HepG2 (cell line): Measurements from ENCODE around the gene MMP12. TPM values are rescaled to one million over a fixed set of nuclear protein-coding genes. Genes with fewer than 3 reads are reported as not detected.

Experiments
- ATAC-seq: fragments of 200-7000 bp; cut with Tn5 transposase; 3 replicates; pipeline ENCODE4 v1.9.1; 2020; ENCODE audit warnings: mild to moderate bottlenecking, moderate library complexity
- BruUV-seq: library from RNA; stranded (reverse); fragments of 400-500 nt; replicated peaks from 2 replicates; lab custom pipeline; 2021; lab: Mats Ljungman, UMichigan
- CTCF ChIA-PET: fragments of 300-600 bp; formaldehyde crosslinking; extraction: SDS; loops from one replicate; lab custom pipeline; 2021; ENCODE audit warnings: low total read pairs, inconsistent platforms, low intra/inter-chr PET ratio; lab: Yijun Ruan, JAX
- POLR2A ChIA-PET: fragments of 350-600 bp; sonication (Branson Sonifier 250); formaldehyde crosslinking; loops from one replicate; lab custom pipeline; 2020; ENCODE audit warnings: antibody characterized with exemption, inconsistent platforms; lab: Yijun Ruan, JAX
- DNase-seq: peaks from one replicate; pipeline ENCODE4 v3.0.0-alpha.2; 2015; ENCODE audit warnings: low spot score
- FAIRE-seq: peaks from 3 replicates; lab custom pipeline; 2011; peaks lifted over from hg19 to GRCh38; lab: Jason Lieb, UNC
- H2AFZ ChIP-seq: one replicate; pipeline ENCODE4 v1.6.1; 2011; ENCODE audit warnings: low read length, inconsistent platforms
- H3K27ac ChIP-seq: fragments of 300-600 bp; 3 replicates; pipeline ENCODE4 v1.8.0; 2011; ENCODE audit warnings: mixed run types, mild to moderate bottlenecking, mixed read lengths, low read length, inconsistent platforms; ENCODE audit not compliant: insufficient read depth; ENCODE audit errors: extremely low read length
- H3K27me3 ChIP-seq, 2 experiments: fragments of 200-600 bp in 1 of 2; 2 replicates in 1 of 2; 3 replicates in 1 of 2; pipeline versions ENCODE4 v1.6.0 to v1.8.0; 2011; ENCODE audit warnings: low read length in 2 of 2, mild to moderate bottlenecking in 2 of 2, moderate library complexity in 2 of 2, inconsistent platforms in 1 of 2; ENCODE audit not compliant: insufficient read depth in 2 of 2, control insufficient read depth in 1 of 2
- H3K36me3 ChIP-seq, 2 experiments: fragments of 200-600 bp in 1 of 2; replicated peaks in 1 of 2; 2 replicates in 1 of 2; 3 replicates in 1 of 2; pipeline versions ENCODE4 v1.5.1 to v1.8.0; 2011; ENCODE audit warnings: low read length in 2 of 2, inconsistent platforms in 1 of 2; ENCODE audit not compliant: insufficient read depth in 2 of 2, control insufficient read depth in 1 of 2
- H3K4me1 ChIP-seq: 2 replicates; pipeline ENCODE4 v1.5.1; 2012; ENCODE audit warnings: low read length, inconsistent platforms; ENCODE audit not compliant: insufficient read depth
- H3K4me2 ChIP-seq: 2 replicates; pipeline ENCODE4 v1.6.0; 2011; ENCODE audit warnings: low read depth, low read length, inconsistent platforms
- H3K4me3 ChIP-seq, 3 experiments: fragments of 200-600 bp in 1 of 3; sonication (generic), shearing (Covaris generic) in 1 of 3; replicated peaks in 1 of 3; 2 replicates each; pipeline ENCODE4 v1.5.1; 2011 to 2016; ENCODE audit warnings: low read length in 3 of 3, inconsistent platforms in 2 of 3, low read depth in 2 of 3, mild to moderate bottlenecking in 2 of 3, control low read depth in 1 of 3, mixed read lengths in 1 of 3; ENCODE audit not compliant: insufficient read depth in 1 of 3
- H3K79me2 ChIP-seq: one replicate; pipeline ENCODE4 v1.6.1; 2011; ENCODE audit warnings: low read length, inconsistent platforms; ENCODE audit not compliant: insufficient read depth
- H3K9ac ChIP-seq: 2 replicates; pipeline ENCODE4 v1.6.0; 2011; ENCODE audit warnings: mild to moderate bottlenecking, low read depth, low read length, inconsistent platforms; ENCODE audit not compliant: insufficient read depth
- H3K9me3 ChIP-seq: 2 replicates; pipeline ENCODE4 v1.5.1; 2012; ENCODE audit warnings: mild to moderate bottlenecking, low read length
- H4K20me1 ChIP-seq: 2 replicates; pipeline ENCODE4 v1.6.0; 2011; ENCODE audit warnings: inconsistent platforms, mild to moderate bottlenecking, low read length, moderate library complexity; ENCODE audit not compliant: insufficient read depth
- ATF1 ChIP-seq: IDR thresholded peaks from 2 replicates; pipeline ENCODE4 v1.6.1; 2016; ENCODE audit warnings: mild to moderate bottlenecking, control low read depth
- BRD4 ChIP-seq: sonication (generic); formaldehyde crosslinking; IDR thresholded peaks from 2 replicates; pipeline ENCODE4 v1.4.0; 2020; ENCODE audit warnings: missing genetic modification reagents
- HNRNPUL1 ChIP-seq: fragments of 200-400 bp; formaldehyde crosslinking; IDR thresholded peaks from 2 replicates; pipeline ENCODE4 v1.6.1; 2017; ENCODE audit warnings: low read depth, mild to moderate bottlenecking, low read length, moderate library complexity
- JUNB ChIP-seq: sonication (generic); formaldehyde crosslinking; IDR thresholded peaks from 2 replicates; pipeline ENCODE4 v1.8.0; 2022; ENCODE audit warnings: missing genetic modification reagents, mild to moderate bottlenecking, borderline replicate concordance
- MBD4 ChIP-seq: IDR thresholded peaks from 2 replicates; pipeline ENCODE4 v1.6.1; 2012; ENCODE audit warnings: low read length, inconsistent platforms, borderline replicate concordance
- MBNL3 ChIP-seq: fragments of 250-450 bp; sonication (Bioruptor Pico); conservative IDR thresholded peaks from 2 replicates; pipeline ENCODE4 v1.8.0; 2022; ENCODE audit warnings: mild to moderate bottlenecking, inconsistent platforms
- SATB2 ChIP-seq: sonication (generic); formaldehyde crosslinking; IDR thresholded peaks from 2 replicates; pipeline ENCODE4 v1.5.0; 2020; ENCODE audit warnings: missing genetic modification reagents
- TOE1 ChIP-seq: sonication (generic); formaldehyde crosslinking; IDR thresholded peaks from 2 replicates; pipeline ENCODE4 v1.4.0; 2020; ENCODE audit warnings: mild to moderate bottlenecking, missing genetic modification reagents
- ZBTB1 ChIP-seq: sonication (generic); formaldehyde crosslinking; IDR thresholded peaks from 2 replicates; pipeline ENCODE4 v1.4.0; 2020; ENCODE audit warnings: missing genetic modification reagents, borderline replicate concordance
- ZFP37 ChIP-seq: sonication (generic); formaldehyde crosslinking; IDR thresholded peaks from 2 replicates; pipeline ENCODE4 v1.4.0; 2020; ENCODE audit warnings: missing genetic modification reagents, borderline replicate concordance
- ZMAT3 ChIP-seq: sonication (generic); formaldehyde crosslinking; conservative IDR thresholded peaks from 2 replicates; pipeline ENCODE4 v1.7.0; 2021; ENCODE audit warnings: missing genetic modification reagents
- ZNF160 ChIP-seq: sonication (generic); formaldehyde crosslinking; IDR thresholded peaks from 2 replicates; pipeline ENCODE4 v1.8.0; 2022; ENCODE audit warnings: mild to moderate bottlenecking, inconsistent platforms, missing genetic modification reagents
- ZNF230 ChIP-seq: sonication (generic); formaldehyde crosslinking; IDR thresholded peaks from 2 replicates; pipeline ENCODE4 v1.4.0; 2020; ENCODE audit warnings: mild to moderate bottlenecking, missing genetic modification reagents
- ZNF335 ChIP-seq: sonication (generic); formaldehyde crosslinking; IDR thresholded peaks from 2 replicates; pipeline ENCODE4 v1.4.0; 2020; ENCODE audit warnings: missing genetic modification reagents
- ZNF619 ChIP-seq: sonication (generic); formaldehyde crosslinking; IDR thresholded peaks from 2 replicates; pipeline ENCODE4 v1.4.0; 2020; ENCODE audit warnings: mild to moderate bottlenecking, missing genetic modification reagents
- ZNF75D ChIP-seq: sonication (generic); formaldehyde crosslinking; IDR thresholded peaks from 2 replicates; pipeline ENCODE4 v1.8.1; 2023; ENCODE audit warnings: missing genetic modification reagents, mild to moderate bottlenecking, borderline replicate concordance
- in situ Hi-C: cut with HindIII; loops from 2 replicates; pipeline ENCODE4 v1.10.0; 2017; ENCODE audit warnings: low pct_unique_long_range_greater_than_20kb; ENCODE audit not compliant: extremely low pct_ligation_motif_present
- intact Hi-C: fragments of 100-400 bp; cut with micrococcal nuclease; formaldehyde crosslinking; loops from one replicate; pipeline ENCODE4 v1.10.0; 2022; ENCODE audit not compliant: unreplicated experiment
- polyA plus RNA-seq, 8 experiments: library from polyadenylated mRNA; depleted of rRNA in 3 of 8; stranded (reverse) in 7 of 8; unstranded in 1 of 8; fragments of >200 nt; fragmentation: Illumina TruSeq in 4 of 8; extraction: Trizol in 4 of 8; gene quantifications; 2 replicates each; pipeline versions ENCODE4 v1.2.1 to v1.2.3, GENCODE V29; 2011 to 2016; ENCODE audit warnings: low read depth in 4 of 8, missing spikeins in 1 of 8, mixed read lengths in 1 of 8; ENCODE audit not compliant: insufficient read depth in 1 of 8
- total RNA-seq, 5 experiments: library from RNA; depleted of rRNA; stranded (reverse); fragments of >200 nt; fragmentation: Illumina TruSeq; extraction: Trizol; gene quantifications; 2 replicates each; pipeline ENCODE4 v1.2.3, GENCODE V29; 2016; ENCODE audit warnings: low read depth in 1 of 5

Gene MMP12
- total and polyA plus RNA-seq, 2 of the 13 experiments (the other 11 are each of a cell fraction or from before 2014, with no cell fraction given), result not detected

DNA sequence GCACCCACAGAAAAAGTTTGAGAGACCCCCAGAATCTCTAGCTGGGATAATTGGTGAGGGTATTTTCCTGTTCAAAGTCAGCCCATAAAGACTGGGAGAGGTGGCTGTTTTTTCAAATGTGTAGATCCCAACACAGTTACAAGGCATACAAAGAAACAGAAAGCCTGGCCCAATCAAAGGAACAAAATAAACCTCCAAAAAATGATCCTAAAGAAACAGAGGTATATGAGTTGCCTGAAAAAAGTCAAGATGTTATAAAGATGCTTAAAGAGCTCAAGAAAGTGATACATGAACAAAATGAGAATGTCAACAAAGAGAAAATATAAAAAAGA is 40.2 kb upstream of the MMP12 start:
- no TSS peak for BruUV-seq
- in situ Hi-C loops, result no loop called here
- H4K20me1 ChIP-seq, result no peaks in the 10 kb centered on the region
- no peaks in the 10 kb centered on the region for H3K27me3 ChIP-seq
- no peak overlapping the region for H2AFZ ChIP-seq
- H3K9ac ChIP-seq, result no peak overlapping the region
- no peaks in the 10 kb centered on the region for H3K36me3 ChIP-seq
- no peak overlapping the region for H3K27ac ChIP-seq
- ChIA-PET POLR2A (no interaction called here), CTCF (no interaction called here)
- FAIRE-seq (no peak), DNase-seq (no peak), ATAC-seq (no peak)
- H3K4me2 ChIP-seq, result no peak overlapping the region
- H3K4me3 ChIP-seq, result no peak overlapping the region
- TF ChIP-seq BRD4 (CRISPR knock-in tag), result no peak
- no peak for TF ChIP-seq ZNF619 (CRISPR knock-in tag)
- no peak for TF ChIP-seq ZMAT3 (CRISPR knock-in tag)
- no peak for TF ChIP-seq ATF1 (CRISPR knock-in tag)
- TF ChIP-seq HNRNPUL1, result no peak
- no peak for TF ChIP-seq ZNF160 (CRISPR knock-in tag)
- no peak for TF ChIP-seq ZNF75D (CRISPR knock-in tag)
- TF ChIP-seq ZNF230 (CRISPR knock-in tag), result no peak
- TF ChIP-seq ZNF335 (CRISPR knock-in tag), result no peak
- TF ChIP-seq ZBTB1 (CRISPR knock-in tag), result no peak
- no peak for TF ChIP-seq MBD4
- TF ChIP-seq SATB2 (CRISPR knock-in tag), result no peak
- no peak for TF ChIP-seq ZFP37 (CRISPR knock-in tag)
- TF ChIP-seq TOE1, result no peak
- no peak for TF ChIP-seq JUNB (CRISPR knock-in tag)
- TF ChIP-seq MBNL3 (CRISPR knock-in tag), result no peak
- no peaks in the 10 kb centered on the region for H3K79me2 ChIP-seq
- no peaks in the 10 kb centered on the region for H3K4me1 ChIP-seq
- intact Hi-C loops, result loop anchor here (2.0 kb wide), 1 partner anchor 26 kb away; no protein-coding TSS in a partner anchor
- no peaks in the 10 kb centered on the region for H3K9me3 ChIP-seq
